ENCODE results near the gene TANK. TPM values are rescaled to one million over a fixed set of nuclear protein-coding genes. Genes with fewer than 3 reads are reported as not detected.
A peak's percentile ranks its signal among the peaks of the same experiment; 100 is the strongest.

TANK gene
- total and polyA plus RNA-seq, 2 of the 13 experiments (the other 11 are each of a cell fraction or from before 2014, with no cell fraction given) = 66.9 to 96.1 TPM

GRCh38 chr2:161160226-161161073, at the start of gene TANK (continued):
- TF ChIP-seq ZKSCAN8 (CRISPR knock-in tag; IDR thresholded peaks at IDR 0.05; ENCODE audit: borderline replicate concordance) = peak; percentile 92
- TF ChIP-seq PAXIP1 (CRISPR knock-in tag; conservative IDR thresholded peaks at IDR 0.05) = peak; percentile 90
- peak; percentile 84 for TF ChIP-seq RNF219 (CRISPR knock-in tag; IDR thresholded peaks at IDR 0.05)
- peak; percentile 73 for TF ChIP-seq JUN (CRISPR knock-in tag; IDR thresholded peaks at IDR 0.05)
- TF ChIP-seq JARID2 (CRISPR knock-in tag; IDR thresholded peaks at IDR 0.05; ENCODE audit: insufficient replicate concordance) = no peak
- TF ChIP-seq ZBTB21 (CRISPR knock-in tag; IDR thresholded peaks at IDR 0.05) = peak; percentile 49; the same call in 1 of the 2 replicates
- TF ChIP-seq GPN1 (CRISPR knock-in tag; IDR thresholded peaks at IDR 0.05; ENCODE audit: borderline replicate concordance) = no peak; the same call in 1 of the 2 replicates
- peak; percentile 94 for TF ChIP-seq ZFP91 (CRISPR knock-in tag; IDR thresholded peaks at IDR 0.05; ENCODE audit: borderline replicate concordance)
- no peak; the same call in 1 of the 2 replicates for TF ChIP-seq RARG (CRISPR knock-in tag; IDR thresholded peaks at IDR 0.05; ENCODE audit: low read depth)
- TF ChIP-seq ZBTB43 (CRISPR knock-in tag; conservative IDR thresholded peaks at IDR 0.05) = peak; percentile 77
- TF ChIP-seq ZNF281 (CRISPR knock-in tag; IDR thresholded peaks at IDR 0.05; ENCODE audit: borderline replicate concordance) = peak; percentile 72
- peak; percentile 95 for TF ChIP-seq KDM3A (CRISPR knock-in tag; IDR thresholded peaks at IDR 0.05; ENCODE audit: low read depth)
- no peak for TF ChIP-seq MTERF4 (CRISPR knock-in tag; IDR thresholded peaks at IDR 0.05)
- TF ChIP-seq MBNL3 (CRISPR knock-in tag; conservative IDR thresholded peaks at IDR 0.05) = no peak
- peak; percentile 84 for TF ChIP-seq DNMT3B (CRISPR knock-in tag; conservative IDR thresholded peaks at IDR 0.05)

All from HepG2 (cell line).